HG02943 (cell line): ENCODE data around the gene LSR.
"Not testable (repeated sequence)": the region's sequence is repeated elsewhere in the genome, so short reads cannot be mapped to it uniquely, and the experiment has no call there.

Source experiments
- ATAC-seq: cut with Tn5 transposase; IDR thresholded peaks from one replicate; pipeline ENCODE4 v1.9.1; 2021; ENCODE audit warnings: mild to moderate bottlenecking, low read depth, moderate library complexity; ENCODE audit not compliant: unreplicated experiment

Gene LSR

GRCh38 chr19:35284153-35285094, 35.6 kb downstream of the LSR start:
- no peak for ATAC-seq

GRCh38 chr19:35285095-35285449, 36.3 kb downstream of the LSR start:
- no peak for ATAC-seq

- not testable (repeated sequence) for ATAC-seq
Observed at GRCh38 chr19:35285465-35285864, 36.7 kb downstream of the LSR start.

GRCh38 chr19:35286101-35286500, 37.3 kb downstream of the LSR start:
- not testable (repeated sequence) for ATAC-seq

- ATAC-seq, result no peak
Observed at GRCh38 chr19:35287713-35288112, 38.9 kb downstream of the LSR start.

GRCh38 chr19:35288331-35288730, 39.5 kb downstream of the LSR start:
- ATAC-seq, result no peak

- no peak for ATAC-seq
Observed at GRCh38 chr19:35288906-35289305, 40.1 kb downstream of the LSR start.

GRCh38 chr19:35290381-35291127, 41.8 kb downstream of the LSR start:
- no peak for ATAC-seq

GRCh38 chr19:35291259-35291658, 42.5 kb downstream of the LSR start:
- no peak for ATAC-seq

- ATAC-seq, result no peak
Observed at GRCh38 chr19:35291916-35292315, 43.1 kb downstream of the LSR start, which contains the start of gene MAG. MAG (plus strand) TSS chr19:35292161; CDS start chr19:35295409, 3,248 bp downstream.

GRCh38 chr19:35292421-35293362, 43.9 kb downstream of the LSR start:
- ATAC-seq, result no peak

GRCh38 chr19:35293363-35293739, 44.5 kb downstream of the LSR start:
- ATAC-seq, result no peak

- no peak for ATAC-seq
Observed at GRCh38 chr19:35293808-35294207, 45.0 kb downstream of the LSR start.

GRCh38 chr19:35294328-35294727, 45.5 kb downstream of the LSR start:
- no peak for ATAC-seq

GRCh38 chr19:35294859-35295791, 46.3 kb downstream of the LSR start:
- no peak for ATAC-seq

GRCh38 chr19:35295792-35296462, 47.1 kb downstream of the LSR start:
- ATAC-seq, result no peak

- ATAC-seq, result no peak
Observed at GRCh38 chr19:35296644-35297514, 48.1 kb downstream of the LSR start.

- ATAC-seq, result no peak
Observed at GRCh38 chr19:35297515-35297848, 48.7 kb downstream of the LSR start.
